Subcutaneous abdominal adipose tissue (tissue), 5 donors: Measurements from ENCODE around the gene PAFAH1B1.

ENCODE experiments used
- H3K27ac ChIP-seq: one replicate; pipeline ENCODE4 v1.7.0; 2013; ENCODE audit warnings: low read depth, mild to moderate bottlenecking, inconsistent platforms, low read length, moderate library complexity
- H3K27me3 ChIP-seq, 5 donors: one replicate each; pipeline ENCODE4 v1.7.0; 2013; ENCODE audit warnings: low read length in 5 of 5, inconsistent platforms in 1 of 5; ENCODE audit not compliant: control insufficient read depth in 5 of 5, insufficient read depth in 4 of 5
- H3K36me3 ChIP-seq, 5 donors: one replicate each; pipeline ENCODE4 v1.7.0; 2013; ENCODE audit warnings: low read length in 5 of 5; ENCODE audit not compliant: control insufficient read depth in 5 of 5, insufficient read depth in 5 of 5
- H3K4me1 ChIP-seq, 5 donors: one replicate each; pipeline ENCODE4 v1.7.0; 2013; ENCODE audit warnings: low read length in 5 of 5, mild to moderate bottlenecking in 3 of 5, moderate library complexity in 1 of 5; ENCODE audit not compliant: control insufficient read depth in 5 of 5, insufficient read depth in 5 of 5
- H3K4me3 ChIP-seq, 5 donors: one replicate each; pipeline ENCODE4 v1.7.0; 2013; ENCODE audit warnings: low read length in 5 of 5, low read depth in 1 of 5
- H3K9ac ChIP-seq, 5 donors: one replicate each; pipeline ENCODE4 v1.7.0; 2013; ENCODE audit warnings: low read length in 5 of 5, mild to moderate bottlenecking in 4 of 5, moderate library complexity in 3 of 5
- H3K9me3 ChIP-seq, 5 donors: one replicate each; pipeline ENCODE4 v1.7.0; 2013; ENCODE audit warnings: low read length in 5 of 5; ENCODE audit not compliant: control insufficient read depth in 5 of 5
- donor health status: healthy.
- donor health status: healthy.
- donor health status: healthy.
- donor health status: healthy.
- donor health status: healthy.

PAFAH1B1 gene

GRCh38 chr17:2706911-2707510 is 113.6 kb downstream of the PAFAH1B1 start:
- Histone ChIP-seq H3K36me3 (peaks cover 0 to 30% (median 26%) of the 10 kb centered on the region in 5 donors), H3K9ac (peak overlapping the region in 4 of 5 donors; percentile 12 to 66 (median 36)), H3K4me3 (peak overlapping the region in 1 of 5 donors; percentile 35), H3K4me1 (peaks cover 16 to 66% (median 55%) of the 10 kb centered on the region in 5 donors), H3K9me3 (no peaks in the 10 kb centered on the region), H3K27ac (peak overlapping the region; percentile 65), H3K27me3 (no peaks in the 10 kb centered on the region)

GRCh38 chr17:2707721-2708584 is 114.5 kb downstream of the PAFAH1B1 start:
- peak overlapping the region in 4 of 5 donors; percentile 41 to 89 (median 61) for H3K9ac ChIP-seq
- peak overlapping the region in 2 of 5 donors; percentile 35 to 39 for H3K4me3 ChIP-seq
- H3K9me3 ChIP-seq: no peaks in the 10 kb centered on the region
- no peaks in the 10 kb centered on the region for H3K27me3 ChIP-seq
- H3K27ac ChIP-seq: peak overlapping the region; percentile 65
- H3K4me1 ChIP-seq: peaks cover 16 to 75% (median 63%) of the 10 kb centered on the region in 5 donors
- peaks cover 0 to 20% (median 17%) of the 10 kb centered on the region in 5 donors for H3K36me3 ChIP-seq

- Histone ChIP-seq H3K27me3 (no peaks in the 10 kb centered on the region), H3K4me3 (peak overlapping the region in 4 of 5 donors; percentile 17 to 48 (median 32)), H3K9me3 (no peaks in the 10 kb centered on the region), H3K4me1 (peaks cover 16 to 75% (median 63%) of the 10 kb centered on the region in 5 donors), H3K36me3 (peaks cover 0 to 13% (median 10%) of the 10 kb centered on the region in 5 donors), H3K27ac (peak overlapping the region; percentile 95), H3K9ac (peak overlapping the region in 4 of 5 donors; percentile 41 to 89 (median 74))
Observed at GRCh38 chr17:2708585-2709182, 115.2 kb downstream of the PAFAH1B1 start.

- Histone ChIP-seq H3K9ac (peak overlapping the region; percentile 41 to 89 (median 69)), H3K4me1 (peaks cover 16 to 74% (median 63%) of the 10 kb centered on the region in 5 donors), H3K4me3 (peak overlapping the region; percentile 18 to 76 (median 34)), H3K27ac (peak overlapping the region; percentile 95), H3K36me3 (peaks cover 0 to 8% (median 4%) of the 10 kb centered on the region in 5 donors), H3K27me3 (no peaks in the 10 kb centered on the region), H3K9me3 (no peaks in the 10 kb centered on the region)
Observed at GRCh38 chr17:2709183-2709661, 115.8 kb downstream of the PAFAH1B1 start.

- Histone ChIP-seq H3K9me3 (no peaks in the 10 kb centered on the region), H3K4me3 (peak overlapping the region; percentile 66 to 89 (median 76)), H3K4me1 (peaks cover 16 to 65% (median 59%) of the 10 kb centered on the region in 5 donors), H3K27me3 (no peaks in the 10 kb centered on the region), H3K27ac (peak overlapping the region; percentile 95), H3K36me3 (no peaks in the 10 kb centered on the region), H3K9ac (peak overlapping the region; percentile 66 to 89 (median 81))
Observed at GRCh38 chr17:2710071-2710802, 116.8 kb downstream of the PAFAH1B1 start.

GRCh38 chr17:2710803-2711607 is 117.6 kb downstream of the PAFAH1B1 start:
- Histone ChIP-seq H3K4me1 (peaks cover 14 to 61% (median 58%) of the 10 kb centered on the region in 5 donors), H3K27ac (peak overlapping the region; percentile 95), H3K27me3 (no peaks in the 10 kb centered on the region), H3K4me3 (peak overlapping the region; percentile 66 to 89 (median 76)), H3K9me3 (no peaks in the 10 kb centered on the region), H3K36me3 (no peaks in the 10 kb centered on the region), H3K9ac (peak overlapping the region; percentile 66 to 89 (median 81))

GRCh38 chr17:2711608-2712299 is 118.3 kb downstream of the PAFAH1B1 start, which contains the start of gene CLUH:
Gene CLUH (minus strand): TSS chr17:2711764. CDS start chr17:2711661, 103 bp downstream.
- no peaks in the 10 kb centered on the region for H3K27me3 ChIP-seq

GRCh38 chr17:2712300-2713043 is 119.0 kb downstream of the PAFAH1B1 start:
- Histone ChIP-seq H3K27me3 (no peaks in the 10 kb centered on the region), H3K36me3 (no peaks in the 10 kb centered on the region), H3K9me3 (no peaks in the 10 kb centered on the region), H3K27ac (peak overlapping the region; percentile 78), H3K4me3 (peak overlapping the region; percentile 60 to 90 (median 82)), H3K4me1 (peaks cover 14 to 48% (median 47%) of the 10 kb centered on the region in 5 donors), H3K9ac (peak overlapping the region; percentile 26 to 89 (median 72))

More at GRCh38 chr17:2711608-2712299, 118.3 kb downstream of the PAFAH1B1 start, which contains the start of gene CLUH:
- Histone ChIP-seq H3K9ac (peak within 1 kb of the TSS; percentile 66 to 89 (median 82)), H3K4me3 (peak within 1 kb of the TSS; percentile 70 to 90 (median 86)), H3K9me3 (no peaks in the 10 kb centered on the region), H3K36me3 (no peaks in the 10 kb centered on the region), H3K4me1 (peaks cover 14 to 55% (median 54%) of the 10 kb centered on the region in 5 donors), H3K27ac (peak within 1 kb of the TSS; percentile 95)
